Amygdala (tissue), 56 donors: ENCODE measurements around the gene PLPPR3.
"Not testable (repeated sequence)": the region's sequence is repeated elsewhere in the genome, so short reads cannot be mapped to it uniquely, and the experiment has no call there.

Source experiments
- DNase-seq, 56 donors: peaks; one replicate each; lab custom pipeline; 2025; lab: John Stamatoyannopoulos, UW

The PLPPR3 gene

GRCh38 chr19:831407-832369, 9.9 kb upstream of the PLPPR3 start:
- DNase-seq, result no peak

DNA sequence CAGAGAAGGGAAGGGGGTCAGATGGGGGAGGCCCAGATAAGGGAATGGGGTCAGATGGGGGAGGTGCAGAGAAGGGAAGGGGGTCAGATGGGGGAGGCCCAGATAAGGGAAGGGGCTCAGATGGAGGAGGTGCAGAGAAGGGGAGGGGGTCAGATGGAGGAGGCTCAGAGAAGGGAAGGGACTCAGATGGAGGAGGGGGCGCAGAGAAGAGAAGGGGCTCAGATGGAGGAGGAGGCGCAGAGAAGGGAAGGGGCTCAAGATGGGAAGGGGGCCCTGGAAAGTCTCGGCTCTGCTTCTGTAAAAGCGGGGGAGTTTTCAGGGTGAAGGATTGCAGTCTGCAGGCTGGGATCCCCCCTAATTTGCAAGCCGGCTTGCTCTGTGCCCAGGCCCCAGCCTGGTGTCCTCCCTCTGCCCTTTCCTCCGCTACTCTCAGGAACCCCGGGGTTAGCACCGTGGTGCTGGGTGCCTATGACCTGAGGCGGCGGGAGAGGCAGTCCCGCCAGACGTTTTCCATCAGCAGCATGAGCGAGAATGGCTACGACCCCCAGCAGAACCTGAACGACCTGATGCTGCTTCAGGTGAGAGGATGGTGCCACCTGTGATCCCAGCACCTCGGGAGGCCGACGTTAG, 7.5 kb upstream of the PLPPR3 start:
- DNase-seq, result no peak

DNA sequence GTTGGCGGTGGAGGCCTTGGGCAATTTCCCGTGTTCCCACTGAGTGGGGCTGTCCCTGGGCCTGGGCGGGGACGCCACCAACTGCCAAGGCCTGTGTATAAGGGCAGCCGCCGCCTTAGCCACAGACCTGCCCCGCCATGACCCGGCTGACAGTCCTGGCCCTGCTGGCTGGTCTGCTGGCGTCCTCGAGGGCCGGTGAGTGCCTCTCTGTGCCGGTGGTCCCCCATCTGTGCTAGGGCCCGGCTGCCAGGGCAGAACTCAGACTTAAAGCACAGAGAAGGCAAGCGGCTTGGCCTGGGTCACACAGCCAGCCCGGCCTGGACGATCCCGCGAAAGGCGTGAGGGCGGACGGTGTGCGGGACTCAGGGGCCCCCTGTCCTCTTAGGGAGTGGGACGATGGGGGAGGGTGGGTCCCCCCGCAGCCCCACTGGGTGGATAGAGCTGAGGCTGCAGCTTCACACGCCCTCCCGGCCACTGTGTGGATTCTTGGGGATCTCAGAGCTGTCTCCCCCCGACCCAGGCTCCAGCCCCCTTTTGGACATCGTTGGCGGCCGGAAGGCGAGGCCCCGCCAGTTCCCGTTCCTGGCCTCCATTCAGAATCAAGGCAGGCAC, 6.1 kb upstream of the PLPPR3 start, which contains the start of gene AZU1:
AZU1 (plus strand) TSS at position 128 of the 612 bp plus-strand sequence; CDS start at position 138, 10 bp downstream.
- no peak for DNase-seq

DNA sequence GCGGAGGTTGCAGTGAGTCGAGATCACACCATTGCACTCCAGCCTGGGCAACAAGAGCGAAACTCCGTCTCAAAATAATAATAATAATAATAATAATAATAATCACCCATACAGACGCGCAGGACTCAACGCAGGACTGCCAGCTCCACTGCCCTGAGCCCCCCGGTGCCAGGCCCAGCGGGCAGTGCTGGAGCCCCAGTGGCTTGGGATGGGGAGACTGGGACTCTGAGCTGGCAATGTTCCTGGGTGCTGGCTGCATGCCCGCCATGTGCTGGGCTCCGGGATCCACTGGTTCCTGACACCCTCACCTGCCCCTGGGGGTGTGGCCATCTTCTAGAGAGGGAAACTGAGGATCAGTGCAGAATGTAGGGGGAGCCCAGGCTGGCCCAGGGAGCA, 5.6 kb upstream of the PLPPR3 start:
- DNase-seq, result no peak

DNA sequence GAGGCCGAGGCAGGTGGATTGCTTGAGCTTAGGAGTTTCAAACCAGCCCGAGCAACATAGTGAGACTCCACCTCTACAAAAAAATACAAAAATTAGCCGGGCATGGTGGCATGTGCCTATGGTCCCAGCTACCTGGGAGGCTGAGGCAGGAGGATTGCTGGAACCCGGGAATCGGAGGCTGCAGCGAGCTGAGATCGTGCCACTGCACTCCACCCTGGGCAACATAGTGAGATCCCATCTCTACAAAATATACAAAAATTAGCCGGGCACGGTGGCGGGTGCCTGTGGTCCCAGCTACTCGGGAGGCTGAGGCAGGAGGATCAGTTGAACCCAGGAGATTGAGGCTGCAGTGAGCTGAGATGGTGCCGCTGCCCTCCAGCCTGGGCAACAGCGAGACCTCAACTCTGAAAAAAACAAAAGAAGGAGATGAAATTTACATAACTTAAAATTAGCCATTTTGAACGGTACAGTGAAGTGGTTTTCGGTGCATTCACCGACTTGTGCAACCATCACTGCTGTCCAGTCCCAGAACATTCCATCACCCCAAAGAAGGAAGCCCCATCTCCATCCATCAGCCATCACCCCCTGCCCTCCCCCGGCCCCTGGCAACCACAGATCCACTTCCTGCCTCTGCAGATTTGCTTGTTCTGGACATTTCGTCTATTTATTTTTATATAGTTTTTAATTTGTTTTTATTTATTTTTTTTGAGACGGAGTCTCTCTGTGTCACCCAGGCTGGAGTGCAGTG, 4.3 kb upstream of the PLPPR3 start:
- DNase-seq, result no peak

GRCh38 chr19:824885-825284, 3.1 kb upstream of the PLPPR3 start:
- DNase-seq, result no peak

DNA sequence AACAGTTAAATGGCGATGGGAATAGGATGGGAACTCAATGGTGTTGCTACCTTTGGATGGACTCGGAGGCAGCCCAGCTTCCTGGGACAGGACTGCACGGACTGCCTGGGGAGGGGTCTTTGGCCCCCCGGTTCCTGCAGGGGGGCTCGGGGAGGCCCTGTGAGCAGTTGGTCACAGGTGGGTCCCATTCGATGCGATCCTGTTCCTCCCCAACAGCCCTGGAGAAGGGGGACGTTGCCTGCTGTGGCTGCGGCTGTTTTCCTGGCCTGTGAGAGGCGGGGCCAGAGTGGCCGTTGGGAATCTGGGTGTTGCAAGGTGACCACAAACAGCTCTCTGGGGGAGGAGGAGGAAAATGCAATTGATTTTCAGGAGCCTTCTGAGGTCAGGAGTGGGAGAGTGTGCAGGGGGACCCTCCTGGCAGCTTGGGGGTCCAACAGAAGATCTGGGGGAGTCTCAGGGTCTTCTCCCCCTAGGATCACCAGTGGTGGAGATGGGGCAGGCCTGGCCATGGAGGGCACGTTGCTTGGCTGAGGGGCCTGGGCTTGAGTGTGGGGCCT, 1.9 kb upstream of the PLPPR3 start:
- DNase-seq, result no peak

GRCh38 chr19:821231-821824, 427 bp downstream of the PLPPR3 start:
- DNase-seq, result no peak

- DNase-seq, result not testable (repeated sequence)
Observed at GRCh38 chr19:820212-820611, 1.5 kb downstream of the PLPPR3 start.

DNA sequence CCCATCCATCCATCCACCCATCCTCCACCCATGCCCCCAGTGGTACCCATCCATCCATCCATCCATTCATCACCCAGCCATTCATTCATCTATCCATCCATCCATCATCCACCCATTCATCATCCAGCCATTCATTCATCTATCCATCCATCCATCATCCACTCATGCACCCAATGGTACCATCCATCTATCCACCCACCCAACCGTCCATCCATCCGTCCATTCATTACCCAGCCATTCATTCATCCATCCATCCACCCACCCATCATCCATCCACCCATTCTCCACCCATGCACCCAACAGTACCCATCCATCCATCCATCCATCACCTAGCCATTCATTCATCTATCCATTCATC, 5.3 kb downstream of the PLPPR3 start:
- DNase-seq, result no peak

DNA sequence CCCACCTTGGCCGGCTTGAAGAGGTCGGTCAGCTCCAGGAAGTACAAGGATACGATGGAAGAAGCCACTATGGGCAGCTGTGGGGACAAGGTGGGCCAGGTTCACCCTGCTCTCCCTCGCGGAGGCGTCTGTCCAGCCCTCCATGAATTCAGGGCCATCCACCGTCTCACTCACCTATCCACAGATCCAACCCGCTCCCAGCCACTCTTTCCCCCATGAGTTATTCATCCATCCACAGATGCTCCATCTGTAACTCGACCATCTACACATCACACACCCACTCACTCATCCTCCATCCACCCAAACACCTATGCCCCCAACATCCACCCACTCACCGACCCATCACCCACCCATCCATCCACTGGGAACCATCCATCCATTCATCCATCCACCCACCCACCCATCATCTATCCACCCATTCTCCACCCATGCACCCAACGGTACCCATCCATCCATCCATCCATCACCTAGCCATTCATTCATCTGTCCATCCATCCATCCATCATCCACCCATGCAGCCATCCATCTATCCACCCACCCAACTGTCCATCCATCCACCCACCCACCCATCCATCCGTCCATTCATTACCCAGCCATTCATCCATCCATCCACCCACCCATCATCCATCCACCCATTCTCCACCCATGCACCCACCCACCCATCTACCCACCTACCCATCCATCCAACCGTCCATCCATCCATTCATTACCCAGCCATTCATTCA, 5.8 kb downstream of the PLPPR3 start:
- no peak for DNase-seq

DNA sequence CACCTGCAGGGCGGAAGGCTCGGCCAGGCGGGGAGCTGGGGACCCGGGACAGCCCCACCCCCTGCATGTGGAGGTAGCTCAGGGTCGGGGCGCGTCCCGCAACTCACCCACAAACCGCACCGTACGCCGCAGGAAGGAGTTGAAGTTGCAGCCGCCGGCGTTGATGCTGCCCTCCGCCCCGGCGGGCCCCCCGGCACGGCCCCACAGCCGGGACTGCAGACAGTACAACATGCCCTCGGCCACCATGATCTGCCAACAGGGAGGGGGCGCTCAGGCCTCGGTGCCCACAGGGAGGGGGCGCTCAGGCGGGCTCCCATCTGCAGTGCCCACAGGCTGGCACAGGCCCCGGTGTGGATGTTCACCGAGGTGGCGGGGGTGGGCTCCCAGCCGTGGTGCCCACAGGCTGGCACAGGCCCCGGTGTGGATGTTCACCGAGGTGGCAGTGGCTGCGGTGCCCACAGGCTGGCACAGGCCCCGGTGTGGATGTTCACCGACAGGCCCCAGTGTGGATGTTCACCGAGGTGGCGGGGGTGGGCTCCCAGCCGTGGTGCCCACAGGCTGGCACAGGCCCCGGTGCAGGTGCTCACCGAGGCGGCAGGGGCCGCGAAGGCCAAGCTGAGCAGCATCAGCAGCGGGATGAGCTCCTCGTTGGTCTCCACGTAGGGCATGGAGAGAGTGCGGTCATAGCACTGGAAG, 6.5 kb downstream of the PLPPR3 start:
- DNase-seq, result no peak

DNA sequence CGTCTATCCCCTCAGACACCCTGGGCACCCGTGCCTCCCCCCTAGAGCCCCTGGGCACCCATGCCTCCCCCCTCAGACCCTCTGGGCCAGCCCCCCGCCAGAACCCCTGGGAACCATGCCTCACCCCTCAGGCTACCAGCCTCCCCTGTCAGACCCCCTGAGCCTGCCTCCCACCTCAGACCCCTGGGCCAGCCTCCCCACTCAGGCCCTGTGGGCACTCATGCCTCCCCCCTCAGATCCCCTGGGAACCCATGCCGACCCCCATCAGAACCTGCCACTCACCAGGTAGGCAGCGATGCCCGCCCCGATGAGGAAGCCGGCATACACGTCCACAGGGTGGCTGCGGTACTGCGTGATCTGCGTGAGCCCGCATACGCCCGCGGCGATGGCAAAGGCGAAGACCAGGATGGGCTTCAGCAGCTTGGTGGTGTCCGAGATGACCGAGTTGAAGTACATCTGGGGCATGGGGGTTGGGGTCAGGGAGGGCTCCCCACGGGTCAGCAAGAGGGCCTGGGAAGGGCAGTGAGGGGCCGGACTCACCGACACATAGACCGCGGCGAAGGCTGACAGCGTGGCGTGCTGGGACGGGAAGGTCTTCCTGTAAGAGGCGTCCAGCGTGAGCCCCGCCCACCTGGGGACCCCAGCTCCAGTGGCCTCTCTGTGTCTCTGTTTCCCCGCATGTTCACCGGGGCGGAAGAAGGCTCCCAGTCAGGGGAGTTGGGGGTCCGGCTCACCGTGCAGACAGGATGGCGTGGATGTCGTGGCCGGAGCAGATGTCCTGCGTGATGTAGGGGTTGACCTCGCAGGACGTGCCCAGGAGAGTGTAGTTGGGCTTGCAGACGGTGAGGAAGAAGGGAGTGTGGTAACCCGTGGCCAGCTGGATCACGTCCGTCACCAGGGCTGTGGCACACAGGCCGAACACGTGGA, 7.3 kb downstream of the PLPPR3 start:
- no peak for DNase-seq

DNA sequence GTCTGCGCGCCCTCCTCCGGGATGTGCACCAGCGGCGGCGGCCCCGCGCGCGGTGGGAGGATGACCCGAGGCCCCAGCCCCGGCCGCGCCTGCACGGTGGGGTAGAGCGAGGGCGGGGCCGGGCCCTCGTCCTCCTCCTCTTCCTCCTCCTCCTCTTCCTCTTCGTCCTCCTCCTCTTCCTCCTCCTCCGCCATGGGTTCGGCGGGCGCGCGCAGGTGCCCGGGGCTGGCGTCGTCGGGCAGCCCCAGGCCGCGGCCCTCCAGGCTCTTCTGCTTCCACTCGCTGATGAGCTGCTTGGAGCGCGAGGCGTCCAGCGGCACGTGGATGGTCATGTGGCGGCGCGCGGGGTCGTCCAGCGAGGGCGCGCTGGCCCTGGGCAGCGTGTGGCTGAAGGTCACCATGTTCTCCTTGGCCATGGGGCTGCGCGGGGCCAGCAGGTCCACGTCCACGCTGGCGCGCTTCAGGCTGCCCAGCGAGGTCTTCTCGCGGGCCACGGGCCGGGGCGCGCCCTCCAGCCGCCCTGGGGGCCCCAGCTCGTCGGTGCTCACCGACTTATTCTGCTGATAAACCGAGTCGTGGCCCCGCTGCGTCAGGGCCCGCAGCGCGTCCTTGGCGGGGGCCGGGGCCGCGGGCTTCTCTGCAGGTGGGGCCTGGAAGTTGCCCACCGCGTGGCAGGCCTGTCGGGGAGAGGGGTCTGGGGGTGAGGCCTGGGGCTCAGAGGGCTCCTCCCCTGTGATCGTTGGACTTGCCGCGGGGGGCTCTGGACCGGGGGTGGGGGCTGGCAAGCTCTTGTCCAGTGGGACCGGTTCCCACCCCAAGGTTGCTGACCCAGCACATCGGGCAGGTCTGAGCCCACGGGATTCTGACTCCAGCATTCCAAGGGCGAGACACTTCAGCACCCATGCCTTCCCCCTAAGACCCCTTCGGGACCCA, 8.3 kb downstream of the PLPPR3 start:
- DNase-seq, result no peak

DNA sequence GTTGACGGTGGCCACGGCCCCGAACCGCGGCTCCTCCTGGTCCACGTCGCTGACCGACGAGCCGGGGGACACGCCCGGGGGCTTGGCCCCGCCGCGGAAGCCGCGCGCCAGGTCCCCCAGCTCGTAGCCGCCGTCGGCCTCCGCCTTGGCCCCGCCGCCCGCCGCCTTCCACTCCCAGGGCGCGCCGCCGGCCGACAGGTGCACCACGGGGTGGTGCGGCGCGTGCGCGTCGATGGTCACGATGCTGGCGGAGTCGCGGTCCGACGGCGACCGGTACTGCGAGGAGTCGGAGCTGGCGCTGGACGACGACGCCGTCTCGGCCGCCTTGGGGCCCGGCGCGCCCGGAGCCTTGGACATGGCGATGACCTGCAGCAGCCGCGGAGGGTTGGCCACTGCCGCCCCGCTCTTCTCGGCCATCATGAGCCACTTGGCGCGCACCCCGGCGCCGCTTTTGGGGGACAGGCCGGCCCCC, 9.0 kb downstream of the PLPPR3 start:
- DNase-seq, result no peak

DNA sequence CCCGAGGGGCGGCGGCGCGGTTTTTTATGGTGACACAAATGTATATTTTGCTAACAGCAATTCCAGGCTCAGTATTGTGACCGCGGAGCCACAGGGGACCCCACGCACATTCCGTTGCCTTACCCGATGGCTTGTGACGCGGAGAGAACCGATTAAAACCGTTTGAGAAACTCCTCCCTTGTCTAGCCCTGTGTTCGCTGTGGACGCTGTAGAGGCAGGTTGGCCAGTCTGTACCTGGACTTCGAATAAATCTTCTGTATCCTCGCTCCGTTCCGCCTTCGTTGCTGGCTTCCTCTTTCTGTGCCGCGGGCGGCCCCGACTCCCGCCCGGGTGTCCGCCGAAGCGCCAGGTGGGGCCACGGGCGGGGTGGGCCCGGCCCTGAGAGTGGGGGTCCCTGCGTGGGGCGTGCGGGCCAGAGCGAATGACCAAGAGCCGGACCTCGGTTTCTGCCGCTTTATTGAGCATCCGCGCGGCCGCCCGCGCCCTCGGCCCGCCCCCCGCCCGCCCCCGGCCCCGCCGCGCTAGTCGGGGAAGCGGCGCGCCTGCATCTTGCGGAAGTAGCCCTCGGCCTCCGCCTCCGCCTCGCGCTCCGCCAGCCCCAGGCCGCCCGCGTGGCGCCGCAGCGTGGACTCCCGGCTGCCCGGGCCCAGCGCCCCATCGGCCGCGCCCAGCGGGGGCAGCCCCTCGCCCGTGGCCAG, 9.6 kb downstream of the PLPPR3 start:
- no peak for DNase-seq
